Esophagus muscularis mucosa (tissue), 4 donors: ENCODE results near the gene TACC2. TPM values are rescaled to one million over a fixed set of nuclear protein-coding genes. Genes with fewer than 3 reads are reported as not detected.

Experiments
- DNase-seq: peaks from one replicate; pipeline ENCODE4 v3.0.0-alpha.2; 2017; ENCODE audit errors: extremely low spot score
- H3K27ac ChIP-seq, 4 donors: fragments of 200-600 bp; sonication (generic); replicated peaks in 1 of 4; 1 replicate in 3 of 4; 2 replicates in 1 of 4; pipeline ENCODE4 v1.5.1; 2016 to 2019; ENCODE audit warnings: mild to moderate bottlenecking in 1 of 4
- H3K27me3 ChIP-seq, 4 donors: fragments of 200-600 bp; sonication (generic); one replicate each; pipeline versions ENCODE4 v1.5.1 to v1.6.0; 2016 to 2019
- H3K36me3 ChIP-seq, 4 donors: fragments of 200-600 bp; sonication (generic); one replicate each; pipeline ENCODE4 v1.5.1; 2016 to 2019
- H3K4me1 ChIP-seq, 4 donors: fragments of 200-600 bp; sonication (generic); one replicate each; pipeline ENCODE4 v1.5.1; 2016 to 2019
- H3K4me3 ChIP-seq, 4 donors: fragments of 200-600 bp; sonication (generic); 1 replicate in 2 of 4; 2 replicates in 2 of 4; pipeline ENCODE4 v1.5.1; 2016 to 2019; ENCODE audit warnings: mild to moderate bottlenecking in 4 of 4, moderate library complexity in 1 of 4
- H3K9me3 ChIP-seq, 4 donors: fragments of 200-600 bp; sonication (generic); 1 replicate in 3 of 4; 2 replicates in 1 of 4; pipeline ENCODE4 v1.5.1; 2016 to 2019
- EP300 ChIP-seq: sonication (generic); formaldehyde crosslinking; IDR thresholded peaks from one replicate; pipeline ENCODE4 v1.6.1; 2017; ENCODE audit warnings: antibody characterized with exemption
- POLR2A ChIP-seq: fragments of 450-650 bp; IDR thresholded peaks from one replicate; pipeline ENCODE4 v1.6.1; 2017; ENCODE audit warnings: antibody characterized with exemption, moderate library complexity, mild to moderate bottlenecking, low read depth
- POLR2AphosphoS5 ChIP-seq, 2 donors: sonication (generic); formaldehyde crosslinking; IDR thresholded peaks; one replicate each; pipeline ENCODE4 v1.6.1; 2017; ENCODE audit warnings: antibody characterized with exemption in 2 of 2
- WGBS: methylation state at CpG from one replicate; pipeline ENCODE4 v1.1.5; 2018; 5-methylcytosine and 5-hydroxymethylcytosine counted together
- intact Hi-C: fragments of 100-400 bp; cut with DNase I; formaldehyde crosslinking; loops from one replicate; pipeline ENCODE4 v1.15.1; 2023
- total RNA-seq, 4 donors: library from RNA; depleted of rRNA; stranded (reverse); fragments of >200 nt; gene quantifications; one replicate each; pipeline versions ENCODE4 v1.1.0 to v1.2.1, GENCODE V29; 2016
- TF ChIP-seq, protein P1 (sequence below), 3 experiments: fragments of 200-600 bp in 2 of 3; fragments of 450-650 bp in 1 of 3; sonication (generic) in 2 of 3; IDR thresholded peaks; one replicate each; pipeline ENCODE4 v1.5.1; 2017 to 2019; ENCODE audit warnings: antibody characterized with exemption in 3 of 3, mild to moderate bottlenecking in 2 of 3, moderate library complexity in 1 of 3

TACC2 gene
- total RNA-seq, 4 donors from 2014 or later = 53.7 to 99.4 (median 75.6) TPM

DNA sequence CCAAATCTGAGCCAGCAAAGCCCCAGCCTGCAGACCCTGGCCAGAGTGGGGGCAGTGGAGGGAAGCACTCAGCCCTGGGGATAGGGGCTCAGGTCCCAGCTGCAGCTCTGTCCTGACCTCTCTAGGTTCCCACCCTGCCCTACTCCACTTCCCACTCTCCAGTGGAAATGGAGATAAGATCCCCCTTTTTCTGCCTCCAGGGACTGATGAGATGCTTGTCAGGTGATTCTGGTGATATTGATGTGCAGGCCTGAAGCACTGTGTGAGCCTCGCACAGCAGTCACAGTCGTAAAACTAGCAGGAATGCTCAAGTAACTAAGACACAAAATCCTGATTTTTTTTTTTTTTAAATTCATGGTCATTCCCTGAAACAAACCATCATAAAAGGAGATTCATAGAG, 227.1 kb downstream of the TACC2 start:
- WGBS = 88% methylated on average over 2 of the region's 2 CpGs
- intact Hi-C loops = no loop called here
- peaks cover 14 to 85% (median 74%) of the 10 kb centered on the region in 4 donors for H3K36me3 ChIP-seq

GRCh38 chr10:122219340-122219739, 230.4 kb downstream of the TACC2 start:
- no peaks in the 10 kb centered on the region for H3K27me3 ChIP-seq
- no peaks in the 10 kb centered on the region for H3K9me3 ChIP-seq
- intact Hi-C loops = no loop called here
- H3K4me3 ChIP-seq = no peak overlapping the region
- H3K4me1 ChIP-seq = peaks cover 3 to 13% (median 10%) of the 10 kb centered on the region in 4 donors
- no peak for TF ChIP-seq EP300
- 88% methylated on average over 6 of the region's 6 CpGs for WGBS
- H3K36me3 ChIP-seq = peaks cover 9 to 95% (median 76%) of the 10 kb centered on the region in 4 donors
- DNase-seq = no peak
- H3K27ac ChIP-seq = no peak overlapping the region

More for the DNA sequence above, 227.1 kb downstream of the TACC2 start:
- Histone ChIP-seq H3K9me3 (no peaks in the 10 kb centered on the region), H3K4me3 (no peak overlapping the region), H3K27me3 (no peaks in the 10 kb centered on the region), H3K27ac (no peak overlapping the region), H3K4me1 (peaks cover 0 to 9% (median 6%) of the 10 kb centered on the region in 4 donors)
- DNase-seq = no peak
- no peak for TF ChIP-seq POLR2A
- no peak for TF ChIP-seq POLR2AphosphoS5 (IDR thresholded peaks at IDR 0.05)
- TF ChIP-seq, protein P1, sequence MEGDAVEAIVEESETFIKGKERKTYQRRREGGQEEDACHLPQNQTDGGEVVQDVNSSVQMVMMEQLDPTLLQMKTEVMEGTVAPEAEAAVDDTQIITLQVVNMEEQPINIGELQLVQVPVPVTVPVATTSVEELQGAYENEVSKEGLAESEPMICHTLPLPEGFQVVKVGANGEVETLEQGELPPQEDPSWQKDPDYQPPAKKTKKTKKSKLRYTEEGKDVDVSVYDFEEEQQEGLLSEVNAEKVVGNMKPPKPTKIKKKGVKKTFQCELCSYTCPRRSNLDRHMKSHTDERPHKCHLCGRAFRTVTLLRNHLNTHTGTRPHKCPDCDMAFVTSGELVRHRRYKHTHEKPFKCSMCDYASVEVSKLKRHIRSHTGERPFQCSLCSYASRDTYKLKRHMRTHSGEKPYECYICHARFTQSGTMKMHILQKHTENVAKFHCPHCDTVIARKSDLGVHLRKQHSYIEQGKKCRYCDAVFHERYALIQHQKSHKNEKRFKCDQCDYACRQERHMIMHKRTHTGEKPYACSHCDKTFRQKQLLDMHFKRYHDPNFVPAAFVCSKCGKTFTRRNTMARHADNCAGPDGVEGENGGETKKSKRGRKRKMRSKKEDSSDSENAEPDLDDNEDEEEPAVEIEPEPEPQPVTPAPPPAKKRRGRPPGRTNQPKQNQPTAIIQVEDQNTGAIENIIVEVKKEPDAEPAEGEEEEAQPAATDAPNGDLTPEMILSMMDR (IDR thresholded peaks at IDR 0.05) = no peak
- TF ChIP-seq EP300 = no peak

GRCh38 chr10:122220736-122221135, 231.8 kb downstream of the TACC2 start:
- no peak for DNase-seq
- Histone ChIP-seq H3K4me1 (peaks cover 3 to 13% (median 10%) of the 10 kb centered on the region in 4 donors), H3K36me3 (peaks cover 14 to 100% (median 80%) of the 10 kb centered on the region in 4 donors), H3K27me3 (no peaks in the 10 kb centered on the region), H3K4me3 (no peak overlapping the region), H3K27ac (peak overlapping the region in 2 of 4 donors; percentile 1 to 53), H3K9me3 (no peaks in the 10 kb centered on the region)
- WGBS = 45% methylated on average over 2 of the region's 2 CpGs
- TF ChIP-seq POLR2A = no peak
- TF ChIP-seq POLR2AphosphoS5 (IDR thresholded peaks at IDR 0.05) = peak in 1 of 2 donors; percentile 16
- intact Hi-C loops = no loop called here

GRCh38 chr10:122221958-122222357, 233.0 kb downstream of the TACC2 start:
- WGBS = 89% methylated on average over 5 of the region's 5 CpGs
- intact Hi-C loops = no loop called here

GRCh38 chr10:122222638-122223037, 233.7 kb downstream of the TACC2 start:
- no peaks in the 10 kb centered on the region for H3K9me3 ChIP-seq
- peak overlapping the region in 1 of 4 donors; percentile 53 for H3K27ac ChIP-seq
- WGBS = 82% methylated on average over 5 of the region's 7 CpGs
- no peaks in the 10 kb centered on the region for H3K27me3 ChIP-seq
- DNase-seq = no peak
- intact Hi-C loops = no loop called here
- H3K4me1 ChIP-seq = peaks cover 3 to 13% (median 10%) of the 10 kb centered on the region in 4 donors
- H3K36me3 ChIP-seq = peaks cover 21 to 100% (median 82%) of the 10 kb centered on the region in 4 donors
- no peak overlapping the region for H3K4me3 ChIP-seq
- TF ChIP-seq EP300 (no peak), POLR2A (no peak)
- TF ChIP-seq, protein P1 (IDR thresholded peaks at IDR 0.05) = no peak

More at GRCh38 chr10:122221958-122222357, 233.0 kb downstream of the TACC2 start:
- peak overlapping the region in 2 of 4 donors; percentile 6 to 53 for H3K27ac ChIP-seq
- no peaks in the 10 kb centered on the region for H3K27me3 ChIP-seq
- DNase-seq = no peak
- peaks cover 3 to 13% (median 10%) of the 10 kb centered on the region in 4 donors for H3K4me1 ChIP-seq
- no peak overlapping the region for H3K4me3 ChIP-seq
- H3K36me3 ChIP-seq = peaks cover 19 to 100% (median 81%) of the 10 kb centered on the region in 4 donors
- TF ChIP-seq EP300 = no peak
- TF ChIP-seq POLR2AphosphoS5 (IDR thresholded peaks at IDR 0.05) = no peak
- TF ChIP-seq, protein P1 (IDR thresholded peaks at IDR 0.05) = no peak
- no peak for TF ChIP-seq POLR2A
- H3K9me3 ChIP-seq = no peaks in the 10 kb centered on the region

- 87% methylated on average over 4 of the region's 9 CpGs for WGBS
Observed at GRCh38 chr10:122224159-122224558, 235.2 kb downstream of the TACC2 start.

More at GRCh38 chr10:122224159-122224558, 235.2 kb downstream of the TACC2 start:
- Histone ChIP-seq H3K36me3 (peaks cover 28 to 100% (median 83%) of the 10 kb centered on the region in 4 donors), H3K4me3 (no peak overlapping the region), H3K9me3 (no peaks in the 10 kb centered on the region), H3K4me1 (peaks cover 3 to 13% (median 10%) of the 10 kb centered on the region in 4 donors), H3K27ac (no peak overlapping the region), H3K27me3 (no peaks in the 10 kb centered on the region)
- intact Hi-C loops = no loop called here
- no peak for TF ChIP-seq POLR2AphosphoS5 (IDR thresholded peaks at IDR 0.05)
- TF ChIP-seq EP300 = no peak
- TF ChIP-seq, protein P1 (IDR thresholded peaks at IDR 0.05) = no peak
- TF ChIP-seq POLR2A = no peak
- DNase-seq = no peak
